Measurements from ENCODE around the gene ZNF594.
"Not testable (repeated sequence)": the region's sequence is repeated elsewhere in the genome, so short reads cannot be mapped to it uniquely, and the experiment has no call there.

ZNF594 gene

DNA sequence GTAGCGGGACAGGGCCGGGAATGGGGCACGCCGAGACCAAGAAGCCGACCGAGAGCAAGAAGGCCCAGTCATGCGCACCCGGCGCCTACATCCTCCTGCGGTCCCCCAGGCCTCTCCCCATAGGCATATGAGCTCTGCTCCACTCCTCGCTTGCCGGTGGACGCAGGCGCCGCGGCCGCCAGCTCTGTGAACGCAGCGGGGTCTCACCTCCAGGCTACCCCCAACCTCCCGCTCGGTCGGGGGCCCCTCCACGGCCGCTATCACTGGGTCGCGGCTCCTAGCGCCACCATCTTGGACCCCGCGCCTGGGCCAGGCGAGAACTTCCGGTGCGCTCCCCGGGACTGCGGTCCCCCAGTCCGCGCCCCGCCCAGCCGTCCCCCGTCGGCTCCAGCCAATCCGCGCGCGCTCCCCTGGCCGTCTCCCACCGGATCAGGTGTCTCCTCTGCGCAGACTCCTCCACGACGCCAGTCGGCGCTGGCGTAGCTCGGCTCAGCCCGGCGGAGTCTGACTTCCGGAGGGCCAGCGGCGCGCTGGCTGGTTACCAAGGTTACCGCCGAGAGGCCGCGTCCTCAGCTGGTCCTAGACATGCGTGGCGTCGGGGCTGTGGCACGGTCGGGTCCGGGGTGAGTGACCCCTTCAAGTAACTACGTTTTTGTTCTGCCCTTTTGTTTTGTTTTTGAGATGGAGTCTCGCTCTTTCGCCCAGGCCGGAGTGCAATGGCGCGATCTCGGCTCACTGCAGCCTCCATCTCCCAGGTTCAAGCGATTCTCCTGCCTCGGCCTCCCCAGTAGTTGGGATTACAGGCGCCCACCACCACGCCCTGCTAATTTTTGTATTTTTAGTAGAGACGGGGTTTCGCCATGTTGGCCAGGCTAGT is at the start of gene ZNF594:
TSS of gene ZNF594 (minus strand) at position 328 of the 877 bp plus-strand sequence. CDS start 7,612 bp downstream, outside the sequence.
- peak; percentile 98 for DNase-seq

DNA sequence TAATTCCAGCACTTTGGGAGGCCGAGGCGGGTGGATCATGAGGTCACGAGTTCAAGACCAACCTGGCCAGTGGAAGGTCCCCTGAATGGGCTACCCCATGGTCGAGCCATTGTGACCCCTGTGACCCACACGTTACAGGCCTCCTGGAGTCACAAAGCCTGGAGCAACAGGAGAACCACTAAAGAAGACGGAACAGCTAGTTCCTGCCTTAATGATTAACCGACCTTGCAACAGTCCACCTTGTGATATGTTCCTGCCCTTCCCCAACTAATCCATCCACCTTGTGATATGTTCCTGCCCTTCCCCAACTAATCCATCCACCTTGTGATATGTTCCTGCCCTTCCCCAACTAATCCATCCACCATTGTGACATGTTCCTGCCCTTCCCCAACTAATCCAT is 48.1 kb upstream of the ZNF594 start:
- not testable (repeated sequence) for DNase-seq

DNA sequence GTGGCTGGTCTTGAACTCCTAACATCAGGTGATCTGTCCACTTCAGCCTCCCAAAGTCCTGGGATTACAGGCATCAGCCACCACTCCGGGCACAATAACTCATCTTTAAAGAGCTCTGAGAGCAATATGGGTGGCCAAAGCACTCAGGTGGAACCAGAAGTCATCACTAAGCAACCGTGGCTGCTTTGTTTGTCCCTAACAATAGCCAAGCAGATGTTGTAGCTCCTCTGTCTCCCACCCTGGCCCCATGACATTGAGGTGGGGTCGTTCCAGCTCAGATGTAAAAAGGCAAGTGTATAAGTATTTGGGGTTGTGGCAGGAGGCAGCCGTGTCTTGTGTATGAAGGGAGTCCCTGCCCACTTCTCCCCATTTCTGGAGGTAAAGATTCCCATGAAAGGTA is 46.7 kb upstream of the ZNF594 start:
- DNase-seq: no peak

DNA sequence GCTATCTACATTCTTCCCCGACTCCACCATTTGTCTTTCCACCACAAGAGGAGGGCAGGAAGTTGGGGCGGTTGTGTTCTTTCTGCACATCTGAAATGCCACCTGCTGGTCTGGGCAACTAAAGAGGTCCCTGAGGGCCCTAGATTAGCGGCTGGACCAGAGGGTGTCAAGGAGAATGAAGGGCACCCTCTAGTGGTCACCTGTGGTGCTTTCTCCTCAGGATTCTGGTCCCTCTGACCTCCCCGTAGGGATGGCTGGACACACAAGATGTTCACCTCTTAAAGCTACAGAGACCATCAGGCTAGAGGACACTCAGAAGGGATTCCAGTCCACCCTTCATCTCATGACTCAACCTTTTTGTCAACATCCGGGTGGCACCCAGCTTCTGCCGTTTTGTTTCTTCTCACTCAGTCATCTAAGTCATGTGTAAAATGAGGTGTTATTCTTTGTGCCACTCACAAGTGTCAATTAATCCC is 45.9 kb upstream of the ZNF594 start:
- peak; percentile 10 for DNase-seq

DNA sequence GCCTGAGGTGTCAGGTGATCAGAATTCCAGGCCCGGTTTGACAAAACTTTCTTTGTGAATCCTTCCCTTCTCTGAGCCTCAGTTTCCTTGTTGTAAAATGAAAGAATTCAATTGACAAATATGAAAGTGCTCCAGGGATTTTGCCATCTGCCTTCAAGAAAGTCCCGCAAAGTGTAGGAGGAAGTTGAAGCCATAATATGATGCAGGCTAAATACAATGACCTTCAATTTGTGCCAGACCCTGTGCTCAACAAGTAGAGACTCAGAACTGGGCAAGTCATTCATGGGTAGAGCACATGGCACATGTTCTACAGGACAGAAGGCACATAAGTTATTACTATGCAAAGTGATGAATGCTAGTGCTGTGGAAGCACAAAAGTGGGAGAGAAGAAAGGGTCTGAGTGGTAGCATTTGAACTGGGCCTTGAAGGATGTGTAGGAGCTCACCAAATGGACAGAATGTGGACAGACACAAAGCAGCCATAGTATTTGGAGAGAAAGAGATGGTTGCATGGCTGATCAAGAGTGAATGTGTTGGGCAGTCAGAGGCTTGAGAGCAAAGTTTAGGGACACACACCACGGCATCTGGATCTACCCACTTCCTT is 45.4 kb upstream of the ZNF594 start:
- no peak for DNase-seq

DNA sequence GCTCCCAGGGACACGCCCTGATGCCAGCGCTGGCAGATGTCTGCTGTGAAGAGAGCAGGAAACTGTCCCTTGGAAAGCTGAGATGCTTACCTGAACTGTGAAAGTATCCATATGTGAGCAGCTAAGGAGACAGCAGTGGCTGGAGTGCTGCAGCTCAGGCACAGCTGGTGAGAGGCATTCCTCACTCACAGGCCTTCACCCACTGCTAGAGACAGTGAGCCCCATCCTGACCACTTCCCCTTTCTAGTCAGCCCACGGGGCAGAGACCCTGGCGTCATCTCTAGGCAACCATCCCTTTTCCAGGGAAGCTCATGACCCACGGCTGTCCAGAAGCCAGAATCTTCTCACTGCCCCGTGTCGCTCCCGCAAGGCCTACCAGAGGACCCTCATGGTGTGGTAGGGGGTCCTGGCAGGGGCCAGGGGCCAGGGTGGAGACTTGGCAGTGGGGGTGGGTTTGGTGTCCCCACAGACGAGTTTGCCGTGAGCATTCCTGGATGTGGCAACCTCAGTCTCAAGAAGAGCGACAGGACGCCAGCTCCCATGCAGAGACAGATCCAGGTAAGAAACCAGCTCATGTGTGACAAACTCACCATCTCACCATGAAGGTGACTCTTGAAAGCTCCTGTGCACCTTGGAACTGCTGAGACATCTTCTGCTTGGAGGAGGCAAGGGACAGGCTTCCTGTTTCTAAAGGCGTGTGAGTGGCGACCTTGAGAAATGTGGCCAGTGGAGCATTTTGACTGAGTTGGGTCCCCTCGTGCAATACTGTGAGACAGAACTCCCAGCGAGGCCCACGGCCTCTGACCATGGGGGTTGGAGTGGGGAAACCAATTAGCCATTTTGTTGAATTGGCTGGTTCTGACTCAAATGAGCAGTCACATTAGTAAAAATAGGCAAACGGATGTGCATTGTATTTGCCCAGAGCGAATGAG is 43.2 kb upstream of the ZNF594 start, which contains the start of gene SCIMP:
TSS of gene SCIMP (minus strand) at position 216 of the 932 bp plus-strand sequence. CDS start at position 111, 105 bp downstream.
- DNase-seq: no peak

DNA sequence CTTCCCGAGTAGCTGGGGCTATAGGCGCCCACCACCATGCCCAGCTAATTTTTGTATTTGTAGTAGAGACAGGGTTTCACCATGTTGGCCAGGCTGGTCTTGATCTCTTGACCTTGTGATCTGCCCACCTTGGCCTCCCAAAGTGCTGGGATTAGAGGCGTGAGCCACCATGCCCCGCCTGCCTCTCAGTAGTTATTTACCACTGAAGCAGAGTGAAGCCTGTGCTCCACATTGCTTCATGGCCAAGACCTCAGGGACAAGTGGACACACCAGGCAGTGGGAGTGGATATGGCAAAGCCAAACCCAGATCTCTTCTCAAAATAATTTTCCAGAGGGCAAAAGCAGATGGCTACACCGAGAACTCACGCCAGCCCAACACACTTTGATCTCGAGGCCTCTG is 41.8 kb upstream of the ZNF594 start:
- DNase-seq: not testable (repeated sequence)

DNA sequence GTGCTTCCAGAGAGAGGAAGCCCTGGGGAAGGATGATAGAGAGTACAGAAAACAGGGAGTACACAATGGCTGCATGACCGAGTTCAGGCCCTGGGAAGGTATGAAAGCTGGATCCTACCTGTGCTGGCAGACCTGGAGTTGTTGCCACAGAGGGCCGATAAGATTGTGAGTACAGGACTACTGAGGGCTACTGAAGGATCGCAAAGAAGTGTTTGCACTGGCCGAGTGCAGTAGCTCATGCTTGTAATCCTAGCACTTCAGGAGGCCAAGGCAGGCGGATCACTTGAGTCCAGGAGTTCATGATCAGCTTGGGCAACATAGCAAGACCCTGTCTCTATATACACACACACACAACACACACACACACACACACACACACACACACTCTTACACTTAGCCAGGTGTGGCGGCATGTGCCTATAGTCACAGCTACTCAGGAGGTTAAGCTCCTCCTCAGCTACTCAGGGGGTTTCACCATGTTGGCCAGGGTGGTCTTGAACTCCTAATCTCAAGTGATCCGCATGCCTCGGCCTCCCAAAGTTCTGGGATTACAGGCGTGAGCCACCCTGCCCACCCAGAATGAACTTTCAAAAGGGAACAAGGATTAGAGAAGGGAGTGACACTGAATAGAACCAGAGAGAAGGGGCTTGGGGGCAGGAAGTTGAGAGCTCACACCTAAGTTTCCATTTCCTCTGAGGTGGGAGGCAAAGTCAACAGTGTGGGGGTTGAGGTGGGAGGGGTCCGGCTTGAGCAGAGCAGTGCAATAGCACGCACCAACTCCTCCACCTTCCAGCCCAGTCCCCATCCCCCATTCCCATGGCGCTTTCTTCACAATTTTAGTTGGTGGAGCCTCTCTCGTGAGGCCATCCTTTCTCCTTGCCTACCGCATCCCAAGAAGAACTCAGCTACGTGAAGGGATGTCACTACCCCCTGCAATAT is 35.5 kb upstream of the ZNF594 start:
- no peak for DNase-seq

DNA sequence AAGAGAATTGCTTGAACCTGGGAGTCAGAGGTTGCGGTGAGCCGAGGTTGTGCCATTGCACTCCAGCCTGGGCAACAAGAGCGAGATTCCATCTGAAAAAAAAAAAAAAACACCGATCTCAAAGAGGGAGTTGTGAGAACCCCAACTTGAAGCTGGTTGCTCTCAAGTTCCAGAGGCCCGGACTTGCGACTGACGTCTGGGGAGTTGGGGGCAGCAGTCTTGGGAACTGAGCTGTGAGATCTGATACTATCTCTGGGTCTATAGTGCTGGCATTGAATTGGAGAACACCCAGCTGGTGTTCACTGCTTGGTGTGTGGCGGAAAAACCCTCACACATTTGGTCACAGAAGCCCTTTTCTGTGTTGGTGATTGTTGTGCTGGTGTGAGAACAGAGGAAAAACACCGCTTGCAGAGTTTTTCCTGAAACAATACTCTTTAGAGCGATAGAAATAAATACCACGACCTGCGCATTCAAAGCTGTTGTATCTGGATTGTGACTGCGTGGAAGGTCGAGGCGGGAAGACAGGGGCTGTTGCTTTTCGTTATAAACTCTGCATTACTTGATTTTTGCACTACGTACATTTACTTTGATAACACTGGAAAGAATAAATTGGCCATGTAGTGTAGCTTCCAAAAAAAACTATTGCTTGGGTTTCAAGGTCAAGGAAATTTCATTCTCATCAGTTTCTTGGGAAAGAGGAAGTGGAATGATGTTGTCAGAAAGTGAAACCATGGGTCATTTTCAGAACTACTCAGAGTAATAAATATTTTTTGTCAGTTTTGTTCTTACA is 34.2 kb upstream of the ZNF594 start:
- no peak for DNase-seq

DNA sequence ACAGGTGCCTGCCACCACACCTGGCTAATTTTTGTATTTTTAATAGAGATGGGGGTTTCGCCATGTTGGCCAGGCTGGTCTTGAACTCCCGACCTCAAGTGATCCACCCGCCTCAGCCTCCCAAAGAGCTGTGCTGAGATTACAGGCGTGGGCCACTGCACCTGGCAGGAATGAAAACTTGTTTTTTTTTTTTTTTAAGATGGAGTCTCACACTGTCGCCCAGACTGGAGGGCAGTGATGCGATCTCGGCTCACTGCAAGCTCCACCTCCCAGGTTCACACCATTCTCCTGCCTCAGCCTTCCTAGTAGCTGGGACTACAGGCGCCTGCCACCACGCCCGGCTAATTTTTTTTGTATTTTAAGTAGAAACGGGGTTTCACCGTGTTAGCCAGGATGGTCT is 30.2 kb upstream of the ZNF594 start:
- not testable (repeated sequence) for DNase-seq

DNA sequence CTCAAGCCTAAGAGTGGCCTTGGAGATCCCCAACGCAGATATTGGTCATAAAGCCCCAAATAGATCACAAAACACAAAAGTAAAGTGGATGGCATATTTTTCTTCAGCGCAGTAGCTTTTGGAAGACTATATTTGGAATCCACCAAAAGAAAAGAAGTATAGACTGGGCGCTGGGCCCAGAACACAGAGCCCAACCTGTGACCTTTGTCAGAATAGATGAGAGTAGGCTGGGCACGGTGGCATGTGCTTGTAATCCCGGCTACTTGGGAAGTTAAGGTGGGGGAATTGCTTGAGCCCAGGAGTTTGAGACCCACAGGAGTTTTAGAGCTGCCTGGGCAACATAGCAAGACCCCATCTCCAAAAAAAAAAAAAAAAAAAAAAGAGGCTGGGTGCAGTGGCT is 28.4 kb upstream of the ZNF594 start:
- no peak for DNase-seq

DNA sequence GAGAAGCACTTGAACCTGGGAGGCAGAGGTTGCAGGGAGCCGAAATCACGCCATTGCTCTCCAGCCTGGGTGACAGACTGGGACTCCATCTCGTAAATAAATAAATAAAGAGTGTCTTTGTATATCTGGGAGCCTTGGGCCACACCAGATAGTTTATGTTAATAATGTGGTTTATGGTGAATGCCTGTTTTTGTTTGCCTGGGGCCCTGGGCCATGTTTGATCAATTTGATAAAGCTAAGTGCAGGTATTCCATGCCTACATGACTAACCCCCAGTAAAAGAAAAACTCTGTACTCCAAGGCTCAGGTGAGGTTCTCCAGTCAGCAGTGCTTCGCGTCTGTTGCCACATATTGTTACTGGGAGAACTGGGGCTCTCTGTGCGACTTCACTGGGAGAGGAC is 27.9 kb upstream of the ZNF594 start:
- no peak for DNase-seq

DNA sequence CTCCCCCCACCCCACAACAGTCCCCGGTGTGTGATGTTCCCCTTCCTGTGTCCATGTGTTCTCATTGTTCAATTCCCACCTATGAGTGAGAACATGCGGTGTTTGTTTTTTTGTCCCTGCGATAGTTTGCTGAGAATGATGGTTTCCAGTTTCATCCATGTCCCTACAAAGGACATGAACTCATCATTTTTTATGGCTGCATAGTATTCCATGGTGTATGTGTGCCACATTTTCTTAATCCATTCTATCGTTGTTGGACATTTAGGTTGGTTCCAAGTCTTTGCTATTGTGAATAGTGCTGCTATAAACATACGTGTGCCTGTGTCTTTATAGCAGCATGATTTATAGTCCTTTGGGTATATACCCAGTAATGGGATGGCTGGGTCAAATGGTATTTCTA is 25.9 kb upstream of the ZNF594 start:
- DNase-seq: not testable (repeated sequence)

DNA sequence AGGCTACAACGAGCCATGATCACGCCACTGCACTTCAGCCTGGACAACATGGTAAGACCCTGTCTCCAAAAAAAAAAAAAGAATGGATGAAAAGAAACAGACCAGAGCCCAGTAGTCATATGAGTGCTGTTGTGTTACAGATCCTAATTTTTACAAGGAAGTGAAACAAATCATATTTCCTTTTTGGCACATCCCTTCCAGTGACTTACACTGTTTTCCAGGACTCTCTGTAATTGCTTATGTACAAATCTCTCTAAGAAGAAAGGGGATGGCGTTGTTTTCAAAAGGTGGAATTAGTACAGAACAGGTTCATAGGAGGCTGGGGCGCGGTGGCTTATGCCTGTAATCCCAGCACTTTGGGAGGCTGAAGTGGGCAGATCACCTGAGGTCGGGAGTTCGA is 19.8 kb upstream of the ZNF594 start:
- DNase-seq: no peak

DNA sequence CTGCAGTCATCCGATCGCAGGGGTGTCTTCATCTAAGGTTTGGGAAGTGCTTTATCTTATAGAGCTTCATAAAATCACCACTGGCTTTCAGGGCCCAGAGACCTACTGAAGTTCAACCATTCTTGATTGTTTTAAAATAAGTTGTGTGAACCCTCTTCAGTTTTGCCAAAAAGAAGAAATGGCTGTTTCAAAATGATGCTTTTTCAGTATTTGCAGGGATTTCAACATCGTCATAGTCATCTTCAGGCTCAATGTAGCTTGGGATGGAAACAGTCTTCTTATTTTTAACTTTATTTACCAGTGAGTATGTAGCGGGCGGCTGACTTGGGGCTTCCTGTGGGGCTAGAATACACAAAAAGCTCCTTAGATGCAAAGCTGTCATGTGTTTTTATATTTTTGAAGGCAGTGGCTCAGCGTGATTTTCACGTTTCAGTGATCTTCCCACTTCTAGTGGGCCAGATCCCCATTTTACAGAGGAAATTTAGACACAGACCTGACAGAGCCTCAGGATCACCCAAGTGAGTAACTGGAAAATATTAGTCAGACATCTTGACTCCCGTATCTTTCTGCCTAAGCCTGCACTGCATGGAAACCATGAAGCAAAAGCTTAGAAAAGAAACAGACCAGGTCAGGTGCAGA is 19.1 kb upstream of the ZNF594 start:
- no peak for DNase-seq

DNA sequence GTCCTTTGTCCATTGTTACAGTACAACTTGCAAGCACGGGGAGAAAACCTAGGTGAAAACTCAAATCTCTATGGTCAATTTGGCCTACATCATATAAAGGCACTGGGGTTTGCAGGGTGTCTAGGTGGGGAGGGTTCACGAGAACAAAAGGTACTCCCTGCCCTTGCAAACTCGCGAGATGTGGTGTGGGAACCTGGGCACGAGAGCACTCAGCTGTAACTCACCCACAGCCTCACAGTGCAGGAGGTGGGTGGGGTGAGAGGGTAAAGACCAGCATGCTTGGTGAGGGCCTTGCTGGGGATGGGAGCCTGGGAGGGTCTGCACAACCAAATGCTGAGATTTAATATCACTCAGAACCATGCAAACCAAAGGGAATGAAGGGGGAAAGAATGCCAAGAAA is 18.4 kb upstream of the ZNF594 start:
- DNase-seq: no peak

DNA sequence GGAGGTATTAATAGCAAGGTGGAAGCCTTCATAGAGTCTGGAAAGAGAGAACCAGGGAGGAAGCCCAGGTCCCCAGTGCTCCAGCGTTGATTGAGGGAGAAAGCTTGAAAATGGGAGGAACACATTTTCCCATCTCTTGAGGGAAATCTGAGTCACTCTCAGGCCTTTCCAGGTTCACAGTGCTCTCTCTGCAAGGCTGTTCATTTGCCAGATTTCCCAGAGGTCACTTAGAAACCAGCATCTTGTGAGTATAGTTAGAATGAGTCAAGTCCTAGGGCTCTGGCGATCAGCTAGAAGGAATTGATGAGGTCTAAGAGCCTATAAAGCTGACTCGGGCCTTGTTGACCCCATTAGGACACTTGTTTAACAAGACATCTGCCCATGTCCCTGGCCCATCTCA is 17.7 kb upstream of the ZNF594 start:
- no peak for DNase-seq

DNA sequence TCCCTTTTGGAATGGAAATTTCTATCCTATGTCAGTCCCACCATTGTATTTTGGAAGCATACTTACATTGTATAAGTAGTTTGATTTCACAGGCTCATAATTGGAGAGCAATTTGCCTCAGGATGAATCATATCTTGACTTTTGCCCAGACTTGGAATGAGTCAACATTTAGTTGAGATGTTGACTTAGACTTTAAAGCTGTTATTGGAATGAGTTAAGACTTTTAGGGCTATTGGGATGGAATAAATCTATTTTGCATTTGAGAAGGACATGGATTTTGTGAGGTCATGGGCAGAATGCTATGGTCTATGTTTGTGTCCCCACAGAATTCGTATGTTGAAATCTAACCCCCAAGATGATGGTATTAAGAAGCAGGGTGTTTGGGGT is 12.2 kb upstream of the ZNF594 start:
- DNase-seq: no peak

DNA sequence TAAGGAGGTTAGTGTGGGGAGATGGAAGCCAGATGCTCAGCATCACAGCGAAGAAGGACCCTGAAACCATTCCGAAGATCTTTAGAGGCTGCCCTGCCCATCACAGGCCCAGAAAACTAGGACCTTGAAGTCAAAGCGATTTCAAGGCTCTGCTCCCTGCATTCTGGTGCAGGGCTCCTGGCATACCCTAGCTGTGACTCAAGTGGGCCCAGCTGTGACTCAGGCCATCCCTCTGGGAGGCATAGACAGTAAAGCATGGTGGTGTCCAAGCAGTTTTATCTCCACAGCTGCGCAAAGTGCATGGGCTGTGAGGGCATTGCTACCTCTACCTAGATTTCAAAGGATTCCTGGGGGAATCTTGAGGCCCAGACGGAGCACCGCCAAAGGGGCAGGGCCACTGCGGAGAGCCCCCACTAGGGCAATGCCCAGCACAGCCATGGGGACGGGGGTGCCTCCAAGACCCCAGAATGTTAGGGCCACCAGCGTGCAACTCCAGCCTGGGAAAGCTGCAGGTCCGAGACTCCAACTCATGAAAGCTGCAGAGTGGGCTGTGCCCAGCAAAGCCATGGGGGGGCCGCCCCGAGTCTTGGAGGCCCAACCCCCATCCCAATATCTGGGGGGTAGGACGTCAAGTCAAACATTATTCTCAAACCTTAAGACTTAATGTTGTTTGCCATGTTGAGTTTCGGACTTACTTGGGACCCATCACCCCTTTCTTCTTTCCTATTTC is 11.7 kb upstream of the ZNF594 start:
- no peak for DNase-seq

DNA sequence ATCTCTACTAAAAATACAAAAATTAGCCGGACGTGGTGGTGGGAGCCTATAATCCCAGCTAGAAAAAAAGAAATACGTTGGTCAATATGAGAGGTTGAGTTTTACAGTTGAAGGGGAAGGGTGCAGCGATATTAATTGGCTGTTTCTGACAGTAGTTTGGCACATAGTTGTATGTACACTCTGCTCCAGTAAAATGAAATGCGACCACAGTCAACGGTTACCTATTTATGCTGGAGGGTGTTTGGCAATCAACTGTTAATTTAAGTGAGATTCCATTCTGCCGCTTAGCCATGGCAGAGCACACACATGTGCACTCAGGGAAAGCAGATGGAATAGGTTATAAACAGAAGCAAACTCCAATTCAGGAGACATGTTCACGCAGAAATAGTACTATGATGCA is 9.3 kb upstream of the ZNF594 start:
- DNase-seq: no peak

Data from stimulated activated CD4-positive, alpha-beta T cell treated with anti-CD3 and anti-CD28 coated beads, Interleukin-4, amount 100 ng/mL, for 1 hour (primary cell).